ENCODE results near the gene GJA3.

GJA3 gene

GRCh38 chr13:20101467-20102316, 59.2 kb downstream of the GJA3 start:
- no peak overlapping the region for H3K27ac ChIP-seq
- CTCF ChIA-PET, result interaction anchor here (0.8 to 1.1 kb wide), 2 partner anchors 9 to 10 kb away, joined by 3 read pairs; no protein-coding TSS in a partner anchor
- POLR2A ChIA-PET (ENCODE audit: low non-redundant PET), result no interaction called here
- no peak for TF ChIP-seq CTCF (conservative IDR thresholded peaks at IDR 0.05; ENCODE audit: low read depth)
- no peak for DNase-seq (ENCODE audit: low spot score)

GRCh38 chr13:20099319-20099718, 61.5 kb downstream of the GJA3 start:
- ChIA-PET POLR2A (ENCODE audit: low non-redundant PET) (no interaction called here), CTCF (no interaction called here)
- no peak for DNase-seq (ENCODE audit: low spot score)
- TF ChIP-seq CTCF (conservative IDR thresholded peaks at IDR 0.05; ENCODE audit: low read depth), result no peak
- H3K27ac ChIP-seq, result no peak overlapping the region

GRCh38 chr13:20093951-20094350, 66.9 kb downstream of the GJA3 start:
- H3K27ac ChIP-seq, result no peak overlapping the region
- ChIA-PET POLR2A (ENCODE audit: low non-redundant PET) (no interaction called here), CTCF (no interaction called here)
- TF ChIP-seq CTCF (conservative IDR thresholded peaks at IDR 0.05; ENCODE audit: low read depth), result no peak
- DNase-seq (ENCODE audit: low spot score), result no peak

GRCh38 chr13:20090349-20090748, 70.5 kb downstream of the GJA3 start:
- CTCF ChIA-PET, result interaction anchor here (1.7 kb wide), 1 partner anchor 38 kb away, joined by 6 read pairs; no protein-coding TSS in a partner anchor
- no peak for DNase-seq (ENCODE audit: low spot score)

More at GRCh38 chr13:20090349-20090748, 70.5 kb downstream of the GJA3 start:
- peak; percentile 25; the same call in 1 of the 2 replicates for TF ChIP-seq CTCF (conservative IDR thresholded peaks at IDR 0.05; ENCODE audit: low read depth)
- H3K27ac ChIP-seq, result no peak overlapping the region
- POLR2A ChIA-PET (ENCODE audit: low non-redundant PET), result no interaction called here
